Measurements from ENCODE around the gene HP1BP3. TPM values are rescaled to one million over a fixed set of nuclear protein-coding genes. Genes with fewer than 3 reads are reported as not detected.

HP1BP3 gene
- total RNA-seq, 2 experiments from 2014 or later, result 155 to 161 TPM

- POLR2A ChIA-PET, result no interaction called here
Measured at GRCh38 chr1:20701847-20702246, 85.3 kb downstream of the HP1BP3 start.

GRCh38 chr1:20701446-20701845 lies 85.7 kb downstream of the HP1BP3 start:
- CTCF ChIA-PET, result no interaction called here
- POLR2A ChIA-PET, result no interaction called here

More at GRCh38 chr1:20701847-20702246, 85.3 kb downstream of the HP1BP3 start:
- CTCF ChIA-PET, result no interaction called here

- ChIA-PET POLR2A (no interaction called here), CTCF (no interaction called here)
Measured at GRCh38 chr1:20700636-20701215, 86.4 kb downstream of the HP1BP3 start.

- ChIA-PET POLR2A (no interaction called here), CTCF (interaction anchor here (1.2 to 1.4 kb wide), 2 partner anchors 45 to 496 kb away, joined by 3 read pairs; no protein-coding TSS in a partner anchor)
Measured at GRCh38 chr1:20699558-20699957, 87.5 kb downstream of the HP1BP3 start.

GRCh38 chr1:20698195-20698910 lies 88.8 kb downstream of the HP1BP3 start:
- ChIA-PET CTCF (interaction anchor here (0.6 to 2.4 kb wide), 3 partner anchors 46 to 496 kb away, joined by 3 to 23 read pairs (median 9); no protein-coding TSS in a partner anchor), POLR2A (interaction anchor here (0.6 kb wide), 1 partner anchor 71 kb away, joined by 3 read pairs; no protein-coding TSS in a partner anchor)

- POLR2A ChIA-PET, result no interaction called here
- CTCF ChIA-PET, result interaction anchor here (1.0 to 2.4 kb wide), 7 partner anchors 10 to 497 kb away, joined by 3 to 23 read pairs (median 7); partner anchors contain the start of genes HP1BP3 and KIF17
Measured at GRCh38 chr1:20697563-20697962, 89.5 kb downstream of the HP1BP3 start.

- CTCF ChIA-PET, result interaction anchor here (0.7 to 2.4 kb wide), 19 partner anchors 11 to 521 kb away, joined by 3 to 23 read pairs (median 4); partner anchors contain the start of genes HP1BP3 and KIF17
- POLR2A ChIA-PET, result interaction anchor here (0.9 kb wide), 1 partner anchor 38 kb away, joined by 3 read pairs; no protein-coding TSS in a partner anchor
Measured at GRCh38 chr1:20696397-20697333, 90.4 kb downstream of the HP1BP3 start.

GRCh38 chr1:20695515-20695914 lies 91.6 kb downstream of the HP1BP3 start:
- ChIA-PET CTCF (interaction anchor here (0.7 to 2.1 kb wide), 4 partner anchors 13 to 500 kb away, joined by 3 to 11 read pairs (median 3); no protein-coding TSS in a partner anchor), POLR2A (no interaction called here)

GRCh38 chr1:20693623-20694022 lies 93.5 kb downstream of the HP1BP3 start:
- POLR2A ChIA-PET, result no interaction called here
- CTCF ChIA-PET, result interaction anchor here (2.2 kb wide), 1 partner anchor 502 kb away, joined by 8 read pairs; no protein-coding TSS in a partner anchor

Other genes with a start within 250 kb of the HP1BP3 start
- gene FAM43B, start 234.7 kb downstream of the HP1BP3 start, total RNA-seq, result not detected
- not detected for gene CDA, start 198.2 kb downstream of the HP1BP3 start, total RNA-seq
- gene PINK1, start 153.8 kb downstream of the HP1BP3 start, total RNA-seq, result 1 to 10 TPM; 4.4 to 4.7 TPM
- 100 to 1,000 TPM; 191 to 197 TPM for gene DDOST, start 125.9 kb downstream of the HP1BP3 start, total RNA-seq
- not detected for gene KIF17, start 69.3 kb downstream of the HP1BP3 start, total RNA-seq
- under 1 TPM; 0.34 to 0.55 TPM for gene SH2D5, start 54.6 kb downstream of the HP1BP3 start, total RNA-seq

Measured in activated CD8-positive, alpha-beta memory T cell treated with anti-CD3 and anti-CD28 coated beads for 36 hours (primary cell).